Stimulated activated CD4-positive, alpha-beta T cell treated with anti-CD3 and anti-CD28 coated beads, Interleukin-2, amount 100 ng/mL, for 4 hours (primary cell): ENCODE data around the gene FAM20B.
"Not testable (repeated sequence)": the region's sequence is repeated elsewhere in the genome, so short reads cannot be mapped to it uniquely, and the experiment has no call there.

ENCODE experiments used
- DNase-seq: peaks from one replicate; pipeline ENCODE4 v3.0.0-alpha.2; 2020; ENCODE audit warnings: low read depth

The FAM20B gene

GRCh38 chr1:179025125-179025974 lies at the start of gene FAM20B:
Gene FAM20B (plus strand): TSS chr1:179025894. CDS start chr1:179043848, 17,954 bp downstream.
- DNase-seq: peak; percentile 84

DNA sequence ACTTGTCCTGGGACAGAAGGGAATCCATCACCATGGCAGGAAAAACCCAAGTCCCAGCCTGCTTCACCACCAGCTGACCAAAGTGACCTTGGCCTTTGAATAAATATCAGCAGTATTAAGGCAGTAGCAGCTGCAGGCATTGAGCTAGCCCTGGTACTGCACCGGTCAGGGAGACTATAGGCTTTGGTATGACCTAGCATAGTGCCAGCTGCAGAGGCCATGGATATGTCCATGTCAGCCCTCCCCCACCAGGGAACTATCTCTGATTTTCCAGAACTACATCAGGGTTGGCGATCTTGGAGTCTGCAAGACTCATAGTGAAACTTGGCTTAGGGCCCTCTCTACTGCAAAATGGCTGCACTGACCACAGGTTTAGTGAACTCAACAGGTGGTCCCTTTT lies 49.2 kb upstream of the FAM20B start:
- DNase-seq: no peak

- no peak for DNase-seq
Observed at GRCh38 chr1:178986204-178986603, 39.5 kb upstream of the FAM20B start.

GRCh38 chr1:178988198-178988597 lies 37.5 kb upstream of the FAM20B start:
- not testable (repeated sequence) for DNase-seq

DNA sequence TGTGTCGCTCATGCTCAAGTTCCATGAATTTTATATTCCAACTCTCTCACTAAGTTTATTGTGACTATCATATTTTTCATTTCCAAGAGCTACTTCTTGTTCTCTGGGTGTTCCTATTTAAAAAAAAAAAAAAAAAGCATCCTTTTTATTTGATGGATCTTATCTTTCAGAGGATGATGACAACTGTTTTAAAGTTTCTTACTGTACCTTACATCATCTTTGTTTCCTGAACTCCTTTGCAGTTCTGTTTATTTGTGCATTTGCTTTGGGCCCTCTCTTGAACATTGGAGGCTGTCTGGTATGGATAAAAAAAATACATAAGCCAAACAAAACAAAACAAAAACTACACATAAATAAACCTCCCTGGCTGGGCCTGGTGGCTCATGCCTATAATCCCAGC lies 32.1 kb upstream of the FAM20B start:
- no peak for DNase-seq

- DNase-seq: no peak
Observed at GRCh38 chr1:178997428-178997827, 28.3 kb upstream of the FAM20B start.

DNA sequence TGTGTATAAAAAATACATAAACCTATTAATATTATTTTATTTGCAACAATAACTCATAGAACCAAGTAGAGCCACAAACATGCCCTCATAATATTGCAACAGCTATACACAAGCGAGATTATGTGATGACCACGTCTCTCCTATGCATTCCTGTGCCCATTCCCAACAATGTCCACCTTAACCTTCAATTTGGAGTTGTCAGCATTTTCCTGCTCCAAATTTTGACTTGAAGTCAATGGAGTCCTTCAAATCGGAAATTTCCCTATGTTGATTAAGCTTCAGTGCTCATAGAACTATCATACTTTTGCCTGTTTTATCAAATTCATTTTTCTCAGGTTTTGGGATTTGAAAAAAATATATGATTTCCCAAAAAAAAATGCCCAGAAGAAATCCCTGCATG lies 27.4 kb upstream of the FAM20B start:
- DNase-seq: no peak

- DNase-seq: no peak
Observed at GRCh38 chr1:178999061-178999460, 26.6 kb upstream of the FAM20B start.

GRCh38 chr1:179001451-179001850 lies 24.2 kb upstream of the FAM20B start:
- DNase-seq: no peak

- DNase-seq: not testable (repeated sequence)
Observed at GRCh38 chr1:179002064-179002463, 23.6 kb upstream of the FAM20B start.

DNA sequence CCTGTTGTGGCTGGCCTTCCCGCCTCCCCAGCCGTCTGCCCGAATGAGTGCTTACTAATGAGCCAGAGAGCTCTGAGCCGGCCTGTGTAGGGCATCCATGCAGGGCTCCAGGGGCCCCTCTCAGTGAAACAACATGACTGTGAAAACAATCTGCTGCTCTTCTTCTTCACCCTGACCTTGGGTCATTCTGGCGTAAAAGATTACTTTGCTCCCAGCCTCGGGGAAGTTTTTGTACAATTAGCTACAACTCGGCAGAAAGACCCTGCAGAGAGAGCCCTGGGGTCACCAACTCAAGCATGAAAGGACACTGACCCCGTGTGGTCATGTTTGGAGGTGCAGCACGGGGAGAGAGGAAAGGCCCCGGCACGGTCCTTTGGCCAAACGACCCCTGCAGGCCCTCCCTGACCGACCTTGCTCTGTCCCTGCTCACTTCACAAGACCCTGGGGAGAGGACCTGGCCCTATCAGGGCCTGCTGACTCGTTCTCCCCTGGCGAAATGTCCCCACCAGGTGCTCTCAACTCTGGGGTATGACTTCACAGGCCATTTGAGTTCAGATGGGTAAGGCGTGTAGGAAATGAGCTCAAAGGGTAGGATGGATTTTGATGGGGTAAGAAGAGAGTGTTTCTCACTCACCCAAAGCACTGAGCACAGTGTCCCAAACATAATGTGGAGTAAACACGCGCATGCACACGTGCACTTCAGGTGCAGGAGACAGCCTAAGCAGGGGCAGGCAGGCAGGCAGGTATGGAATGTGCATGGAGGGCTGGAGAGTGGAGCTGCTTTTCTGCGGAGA lies 22.9 kb upstream of the FAM20B start:
- peak; percentile 38 for DNase-seq

GRCh38 chr1:179003512-179004066 lies 22.1 kb upstream of the FAM20B start:
- DNase-seq: no peak

DNA sequence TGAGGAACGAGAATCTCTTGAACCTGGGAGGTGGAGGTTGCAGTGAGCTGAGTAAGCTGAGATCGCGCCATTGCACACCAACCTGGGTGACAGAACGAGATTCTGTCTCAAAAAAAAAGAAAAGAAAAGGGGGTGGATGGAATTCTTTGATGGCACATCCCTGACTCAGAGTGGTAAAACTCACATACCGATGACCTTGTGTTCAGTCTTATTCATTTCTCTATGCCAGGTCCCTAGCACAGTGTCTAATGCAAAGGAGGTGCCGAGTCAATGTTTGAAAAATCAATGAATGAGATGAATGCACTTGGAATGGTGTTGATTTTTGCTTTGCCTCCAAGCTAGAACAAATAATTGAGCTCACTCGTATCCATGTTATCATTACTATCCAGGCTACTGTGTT lies 18.5 kb upstream of the FAM20B start:
- DNase-seq: no peak

DNA sequence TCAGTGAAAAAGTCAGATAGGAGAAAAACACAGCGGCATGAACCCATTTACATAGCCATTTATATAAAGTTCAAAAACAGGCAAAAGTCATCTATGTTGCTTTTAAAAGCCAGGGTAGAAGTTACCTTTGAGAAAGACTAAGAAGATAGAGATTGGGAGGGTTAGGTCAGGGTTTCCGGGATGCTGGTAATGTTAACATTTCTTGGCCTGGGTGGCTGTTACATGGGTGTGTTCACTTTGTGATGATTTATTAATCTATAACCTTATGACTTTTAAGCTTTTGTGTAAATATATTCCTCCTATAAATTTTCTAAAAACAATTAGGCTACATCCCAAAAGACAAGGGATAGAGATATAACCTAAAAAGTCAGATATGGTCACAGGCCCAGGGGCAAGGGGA lies 15.0 kb upstream of the FAM20B start:
- no peak for DNase-seq

GRCh38 chr1:179012038-179012437 lies 13.7 kb upstream of the FAM20B start:
- DNase-seq: no peak

- DNase-seq: no peak
Observed at GRCh38 chr1:179014123-179014522, 11.6 kb upstream of the FAM20B start.

DNA sequence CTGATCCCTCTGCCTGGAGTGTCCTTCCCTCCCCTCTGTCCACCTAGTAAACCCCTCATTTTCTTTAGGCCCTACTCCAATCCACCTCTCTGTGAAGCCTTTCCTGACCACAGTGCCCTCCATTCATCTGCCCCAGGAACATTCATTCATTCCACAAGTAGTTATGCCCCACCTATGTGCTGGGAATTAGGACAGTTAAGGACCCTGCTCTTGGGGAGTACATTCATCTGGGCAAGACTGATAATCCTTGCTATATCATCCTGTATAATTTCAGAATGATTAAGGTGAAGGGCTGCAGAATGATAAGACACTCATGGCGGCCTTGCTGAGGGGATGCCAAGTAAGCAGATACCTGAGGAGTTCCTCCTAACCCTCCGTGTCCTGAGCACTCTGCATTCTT lies 10.3 kb upstream of the FAM20B start:
- DNase-seq: no peak

DNA sequence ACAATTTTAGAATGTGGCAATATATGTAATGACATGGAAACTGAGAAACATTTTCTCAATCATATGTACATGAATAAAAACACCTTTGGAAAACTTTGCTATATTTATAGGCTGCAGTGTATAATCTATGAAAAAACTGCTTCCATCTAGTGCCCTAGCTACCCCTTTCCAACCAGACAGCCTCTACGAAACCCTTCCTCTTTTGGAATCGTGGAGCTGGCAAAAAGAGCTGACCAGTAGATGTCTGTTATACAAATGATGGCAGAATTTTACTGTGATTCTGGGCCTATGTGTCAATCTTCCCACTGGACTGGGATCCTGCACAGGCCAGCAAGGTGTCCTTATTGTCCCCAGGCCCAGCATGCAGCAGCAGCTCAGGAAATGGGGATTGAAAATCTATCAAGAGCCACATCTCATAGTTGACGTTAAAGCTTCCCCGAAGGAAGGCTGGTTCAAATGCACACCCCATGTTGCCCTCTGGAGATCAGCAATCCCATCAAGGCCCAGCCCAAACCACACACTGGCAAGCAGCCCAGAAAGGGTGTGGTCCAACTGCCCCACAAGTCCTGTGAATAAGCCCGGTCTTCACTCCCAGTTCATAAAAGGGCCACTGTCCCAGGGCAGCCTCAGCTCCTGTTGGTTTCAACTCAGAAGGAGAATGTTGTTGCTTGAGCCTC lies 8.8 kb upstream of the FAM20B start:
- DNase-seq: no peak

DNA sequence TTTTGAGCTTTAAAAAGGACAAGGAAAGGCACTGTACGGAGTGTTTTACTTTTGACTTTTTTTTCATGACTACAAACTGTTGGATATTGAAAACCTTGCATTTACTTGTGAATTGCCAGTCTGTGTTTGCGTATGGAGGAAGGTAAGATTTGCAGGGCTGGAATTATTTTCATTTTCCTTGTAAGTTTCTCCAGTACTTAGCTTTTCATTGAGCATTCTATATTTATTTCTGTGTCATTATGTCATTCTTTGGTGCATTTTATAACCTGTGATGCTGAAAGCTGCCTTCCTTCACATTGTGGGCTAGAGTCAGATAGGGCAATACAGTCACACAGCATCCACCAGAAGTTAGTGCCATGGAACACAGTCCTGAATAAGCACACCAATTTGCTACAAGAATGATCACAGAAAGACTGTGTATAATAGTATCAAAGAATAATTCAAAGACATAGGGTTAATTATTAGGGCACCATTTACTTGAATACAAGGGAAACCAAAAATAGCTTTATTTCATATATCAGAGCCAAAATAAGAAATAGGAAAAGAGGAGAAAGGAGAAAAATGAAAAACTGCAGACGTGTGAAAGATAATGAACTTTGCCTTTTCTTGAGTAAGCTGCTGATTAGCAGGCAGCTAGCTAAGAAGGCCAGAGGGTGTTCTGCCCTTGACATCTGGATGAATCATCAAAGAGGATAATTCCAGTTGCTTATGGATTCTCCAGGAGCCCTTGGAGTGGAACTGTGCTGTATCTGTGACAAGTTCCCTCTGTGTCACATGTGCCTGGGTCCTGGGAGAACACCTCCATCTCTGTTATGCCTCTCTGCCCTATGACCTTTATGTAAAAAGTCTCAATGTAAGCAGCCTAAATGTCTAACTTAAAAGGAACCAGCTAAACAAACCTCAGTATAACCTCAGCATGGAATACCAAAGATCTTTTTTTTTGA lies 8.0 kb upstream of the FAM20B start:
- DNase-seq: no peak

- DNase-seq: no peak
Observed at GRCh38 chr1:179021873-179022272, 3.8 kb upstream of the FAM20B start.

DNA sequence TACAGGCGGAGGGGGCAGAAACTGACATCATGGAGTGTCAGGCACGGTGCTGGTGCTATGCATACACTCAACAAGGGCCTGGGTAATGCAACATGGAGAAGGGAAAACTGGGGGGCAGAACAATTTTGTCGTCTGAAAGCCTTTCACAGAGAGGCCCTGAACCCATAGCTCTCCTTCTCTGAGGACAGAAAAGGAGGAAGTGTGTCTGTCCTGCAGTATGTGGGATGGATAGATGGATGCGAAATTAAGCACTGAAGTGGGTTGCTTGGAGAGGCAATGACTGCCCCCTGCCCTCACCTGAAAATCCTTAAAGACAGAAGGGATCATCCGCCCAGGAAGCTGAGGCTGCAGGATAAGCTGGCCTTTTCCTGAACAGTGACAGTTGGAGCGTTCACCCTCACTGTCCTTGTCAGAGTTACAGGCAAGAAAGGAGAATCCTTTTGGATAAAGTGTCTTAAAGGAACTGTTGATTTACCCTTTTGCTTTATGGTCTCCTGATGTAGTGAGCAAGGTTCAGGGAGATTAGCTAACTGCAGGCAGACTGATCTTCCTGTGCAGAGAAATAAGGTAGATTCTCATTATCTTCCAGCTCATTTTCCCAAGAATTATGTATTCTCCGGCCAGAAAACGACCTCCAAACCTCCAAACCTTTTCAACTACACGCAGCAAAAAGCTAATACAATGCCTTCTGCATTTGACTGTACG lies 1.6 kb upstream of the FAM20B start:
- no peak for DNase-seq
